GM12892 (cell line): Measurements from ENCODE around the gene SV2B.

Experiments
- POLR2A ChIP-seq: IDR thresholded peaks from 2 replicates; pipeline ENCODE4 v1.6.1; 2011; ENCODE audit warnings: low read depth, low read length, control low read depth
- POLR2AphosphoS5 ChIP-seq: IDR thresholded peaks from 2 replicates; pipeline ENCODE4 v1.6.1; 2011; ENCODE audit warnings: low read depth, low read length, control low read depth
- TAF1 ChIP-seq: IDR thresholded peaks from 2 replicates; pipeline ENCODE4 v1.6.1; 2011; ENCODE audit warnings: low read depth, mild to moderate bottlenecking, control low read depth, low read length, borderline replicate concordance

GRCh38 chr15:91142106-91142744 is 42.2 kb downstream of the SV2B start:
- no peak for TF ChIP-seq POLR2A
- TF ChIP-seq POLR2AphosphoS5 = no peak
- TF ChIP-seq TAF1 = no peak
